Renal pelvis (tissue), 4 donors: Measurements from ENCODE around the gene MED10. TPM values are rescaled to one million over a fixed set of nuclear protein-coding genes. Genes with fewer than 3 reads are reported as not detected.

ENCODE experiments used
- DNase-seq: peaks from one replicate; pipeline ENCODE4 v3.0.0-alpha.2; 2013
- polyA plus RNA-seq, 3 donors: library from polyadenylated mRNA; unstranded; fragments of 120-200 nt; gene quantifications; one replicate each; pipeline ENCODE4 v1.2.1, GENCODE V29; 2013; ENCODE audit not compliant: insufficient read length in 3 of 3

Gene MED10
- polyA plus RNA-seq, 3 donors = 35.2 to 37.8 (median 37.5) TPM

GRCh38 chr5:6355294-6355693 is 23.1 kb downstream of the MED10 start:
- DNase-seq = no peak

GRCh38 chr5:6354848-6355247 is 23.5 kb downstream of the MED10 start:
- DNase-seq = no peak

- no peak for DNase-seq
Observed at GRCh38 chr5:6353602-6354302, 24.6 kb downstream of the MED10 start.

- DNase-seq = no peak
Observed at GRCh38 chr5:6350277-6351090, 27.9 kb downstream of the MED10 start.

- DNase-seq = no peak
Observed at GRCh38 chr5:6349387-6349786, 29.0 kb downstream of the MED10 start.

- DNase-seq = no peak
Observed at GRCh38 chr5:6348476-6349000, 29.8 kb downstream of the MED10 start.

- DNase-seq = no peak
Observed at GRCh38 chr5:6347673-6348072, 30.7 kb downstream of the MED10 start.

GRCh38 chr5:6347165-6347564 is 31.2 kb downstream of the MED10 start:
- no peak for DNase-seq

- DNase-seq = no peak
Observed at GRCh38 chr5:6344593-6344989, 33.8 kb downstream of the MED10 start.

GRCh38 chr5:6343951-6344592 is 34.3 kb downstream of the MED10 start:
- no peak for DNase-seq

- DNase-seq = no peak
Observed at GRCh38 chr5:6342689-6343315, 35.5 kb downstream of the MED10 start.

GRCh38 chr5:6340100-6340499 is 38.2 kb downstream of the MED10 start:
- no peak for DNase-seq

- DNase-seq = no peak
Observed at GRCh38 chr5:6338871-6339270, 39.5 kb downstream of the MED10 start.

GRCh38 chr5:6338135-6338534 is 40.2 kb downstream of the MED10 start:
- DNase-seq = no peak

GRCh38 chr5:6333182-6333905 is 45.0 kb downstream of the MED10 start:
- DNase-seq = no peak

GRCh38 chr5:6328173-6328572 is 50.2 kb downstream of the MED10 start:
- DNase-seq = peak; percentile 69

- no peak for DNase-seq
Observed at GRCh38 chr5:6326776-6327175, 51.6 kb downstream of the MED10 start.

- no peak for DNase-seq
Observed at GRCh38 chr5:6322163-6322713, 56.1 kb downstream of the MED10 start.
